Stimulated activated naive B cell treated with anti-CD40 and anti-IgM and Interleukin-4, amounts not matched to agents 10 μg/mL and 1 μg/mL and 100 μg/mL, for 72 hours (primary cell): ENCODE data around the gene KRT34.
"Not testable (repeated sequence)": the region's sequence is repeated elsewhere in the genome, so short reads cannot be mapped to it uniquely, and the experiment has no call there.

Experiments
- ATAC-seq, 2 donors: fragments of 150-1000 bp; cut with Tn5 transposase; replicated peaks; 2 replicates each; pipeline ENCODE4 v1.10.0; 2021; ENCODE audit warnings: moderate library complexity in 1 of 2
- DNase-seq: peaks from one replicate; pipeline ENCODE4 v3.0.0; 2021
- H3K27ac Mint-ChIP-seq: one replicate; pipeline ENCODE4 v1.8.0; 2022; ENCODE audit warnings: mild to moderate bottlenecking, mixed read lengths
- H3K27me3 Mint-ChIP-seq, 2 donors: one replicate each; pipeline ENCODE4 v1.8.0; 2022; ENCODE audit warnings: mixed read lengths in 2 of 2
- H3K36me3 Mint-ChIP-seq, 2 donors: one replicate each; pipeline ENCODE4 v1.8.0; 2022; ENCODE audit warnings: mixed read lengths in 2 of 2, mild to moderate bottlenecking in 1 of 2
- H3K4me1 Mint-ChIP-seq, 2 donors: one replicate each; pipeline ENCODE4 v1.8.0; 2022; ENCODE audit warnings: mixed read lengths in 2 of 2, mild to moderate bottlenecking in 1 of 2
- H3K4me3 Mint-ChIP-seq, 2 donors: one replicate each; pipeline ENCODE4 v1.8.0; 2022; ENCODE audit warnings: mild to moderate bottlenecking in 2 of 2, mixed read lengths in 2 of 2, moderate library complexity in 1 of 2
- H3K9me3 Mint-ChIP-seq, 2 donors: one replicate each; pipeline ENCODE4 v1.8.0; 2022; ENCODE audit warnings: mixed read lengths in 2 of 2, mild to moderate bottlenecking in 1 of 2

Gene KRT34

DNA sequence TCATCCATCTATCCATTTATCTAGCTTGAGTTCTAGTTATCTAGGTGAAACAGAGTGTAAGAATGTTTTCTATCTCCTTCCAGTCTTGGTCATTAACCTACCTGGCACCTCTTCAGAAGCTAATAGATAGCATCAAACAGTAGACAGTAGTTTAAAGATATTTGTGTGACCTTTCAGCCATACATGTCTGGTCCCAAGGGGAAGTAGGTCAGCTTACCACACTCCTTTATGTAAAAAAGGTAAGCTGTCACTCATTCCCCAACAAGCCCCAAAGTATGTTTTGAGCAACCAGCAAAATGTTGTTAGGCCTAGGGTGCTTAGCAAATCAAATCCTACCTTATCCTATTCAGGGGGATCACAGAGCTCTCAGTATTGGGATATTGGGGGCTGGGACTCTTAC, 16.0 kb downstream of the KRT34 start:
- ATAC-seq, result peak; percentile 69 to 75
- Mint-ChIP-seq H3K9me3 (no peaks in the 10 kb centered on the region), H3K27ac (no peak overlapping the region), H3K36me3 (no peaks in the 10 kb centered on the region), H3K4me3 (no peak overlapping the region), H3K27me3 (peaks cover 28 to 31% of the 10 kb centered on the region in 2 donors), H3K4me1 (peaks cover 0 to 3% of the 10 kb centered on the region in 2 donors)
- DNase-seq, result no peak

DNA sequence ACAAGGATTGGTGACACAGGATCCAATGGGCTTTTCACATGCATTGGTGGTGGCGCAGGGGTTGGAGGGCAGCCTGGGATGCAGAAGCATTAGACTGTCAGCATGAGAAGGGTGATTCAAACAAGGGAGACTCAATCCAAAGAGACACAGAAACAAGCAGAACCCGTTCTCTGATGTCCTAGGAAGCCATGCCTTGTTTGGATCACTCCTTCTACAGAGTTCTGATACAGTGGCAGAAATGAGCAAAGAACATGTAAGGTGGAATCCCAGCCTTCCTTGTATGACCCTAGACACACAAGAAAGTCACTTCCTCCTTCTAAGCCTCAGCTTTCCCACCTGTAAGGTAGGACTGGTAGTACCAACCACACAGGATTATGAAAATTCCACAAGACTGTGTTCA, 18.2 kb downstream of the KRT34 start:
- no peak overlapping the region for H3K27ac Mint-ChIP-seq
- no peak overlapping the region for H3K4me3 Mint-ChIP-seq
- DNase-seq (no peak), ATAC-seq (no peak)
- H3K36me3 Mint-ChIP-seq, result no peaks in the 10 kb centered on the region
- peaks cover 24 to 26% of the 10 kb centered on the region in 2 donors for H3K27me3 Mint-ChIP-seq
- H3K9me3 Mint-ChIP-seq, result peaks cover 0 to 2% of the 10 kb centered on the region in 2 donors
- peaks cover 0 to 3% of the 10 kb centered on the region in 2 donors for H3K4me1 Mint-ChIP-seq

DNA sequence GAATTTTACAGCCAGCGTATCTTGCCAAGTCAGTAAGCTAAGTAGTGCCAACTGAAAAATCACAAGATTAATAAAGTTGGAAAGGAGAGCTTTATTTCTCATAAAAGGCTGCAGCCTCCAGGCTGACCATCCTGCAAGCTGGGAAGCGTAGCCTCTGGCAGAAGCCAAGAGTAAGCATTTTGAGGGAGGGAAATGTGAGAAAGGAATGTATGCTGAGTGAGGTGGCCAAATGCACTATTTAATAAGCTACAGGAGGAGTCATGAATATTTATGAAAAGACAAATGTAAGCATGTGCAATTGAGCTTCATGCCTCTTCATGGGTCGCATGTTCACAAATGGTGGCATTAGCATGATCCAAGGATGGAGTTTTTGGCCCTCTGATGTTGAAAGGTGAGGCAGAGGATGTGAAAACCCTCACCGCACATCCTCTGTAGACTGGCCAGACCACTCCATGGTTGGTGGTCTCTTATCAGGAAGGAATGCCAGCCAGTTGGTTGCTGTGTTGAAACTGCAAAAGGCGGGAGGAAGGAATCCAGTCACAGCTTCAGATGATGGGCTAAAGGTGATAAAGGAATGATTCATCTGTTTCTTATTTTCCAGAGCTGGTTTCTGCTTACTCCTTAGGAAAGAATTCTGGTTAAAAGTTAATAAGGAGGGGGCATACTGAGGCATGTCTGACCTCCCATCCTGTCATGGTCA, 21.7 kb downstream of the KRT34 start:
- Mint-ChIP-seq H3K27ac (no peak overlapping the region), H3K9me3 (peaks cover 0 to 2% of the 10 kb centered on the region in 2 donors), H3K4me3 (no peak overlapping the region), H3K4me1 (no peaks in the 10 kb centered on the region), H3K27me3 (peaks cover 20 to 49% of the 10 kb centered on the region in 2 donors), H3K36me3 (no peaks in the 10 kb centered on the region)
- ATAC-seq (no peak), DNase-seq (no peak)

DNA sequence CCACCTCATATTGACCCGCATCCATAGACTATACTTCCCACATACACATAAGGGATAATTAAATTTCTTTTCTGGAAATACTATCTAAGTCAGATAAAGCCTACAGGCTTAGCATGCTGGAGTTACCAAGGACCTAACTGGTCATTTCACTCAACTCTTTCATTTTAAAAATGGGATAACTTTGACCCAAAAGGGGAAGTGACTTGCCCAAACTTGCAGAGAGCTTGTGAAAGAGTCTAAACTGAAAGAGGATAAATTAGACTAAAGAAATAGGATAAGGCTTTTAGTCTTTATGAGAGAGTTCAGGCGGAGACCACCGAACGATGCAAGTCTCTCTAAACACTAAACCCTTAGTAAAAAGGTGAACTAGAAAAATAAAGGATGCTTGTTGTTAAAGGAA, 27.6 kb downstream of the KRT34 start:
- no peak overlapping the region for H3K27ac Mint-ChIP-seq

DNA sequence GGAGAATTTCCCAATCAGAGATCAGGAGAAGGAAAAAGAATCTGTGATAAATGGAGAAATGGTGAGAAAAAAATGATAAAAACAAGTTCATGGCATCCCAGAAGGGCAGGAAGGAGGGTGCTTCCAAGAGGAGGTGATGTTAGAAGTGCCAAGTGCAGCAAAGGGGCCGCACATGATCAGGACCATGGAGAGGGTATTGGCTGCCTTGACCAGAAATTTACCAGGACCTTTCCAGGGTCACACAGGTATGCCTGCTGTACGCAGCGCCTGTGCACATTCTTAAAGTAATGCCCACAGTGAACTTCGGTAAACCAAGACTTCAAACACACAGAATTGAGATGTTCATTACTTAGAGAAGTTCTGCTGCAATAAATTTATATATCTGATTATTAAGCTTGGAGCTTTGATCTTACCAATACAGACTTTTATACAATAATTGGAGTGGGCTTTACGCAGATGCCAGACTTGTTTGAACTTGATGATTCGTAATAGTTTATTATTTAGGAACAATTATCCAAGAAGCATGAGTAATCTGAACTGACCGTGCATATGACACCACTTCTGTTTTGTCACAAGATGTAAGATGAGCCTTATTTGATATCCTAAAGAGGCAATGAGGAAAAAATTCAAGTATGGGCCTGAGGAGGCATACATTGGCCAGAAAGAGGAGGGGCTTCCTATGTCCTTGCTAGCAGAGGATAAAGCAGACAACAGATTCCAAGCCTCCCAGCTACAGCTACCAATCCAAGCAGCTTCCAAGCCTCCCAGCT, 29.3 kb downstream of the KRT34 start:
- Mint-ChIP-seq H3K4me1 (no peaks in the 10 kb centered on the region), H3K4me3 (no peak overlapping the region), H3K9me3 (no peaks in the 10 kb centered on the region), H3K36me3 (no peaks in the 10 kb centered on the region), H3K27me3 (peaks cover 19 to 43% of the 10 kb centered on the region in 2 donors), H3K27ac (no peak overlapping the region)
- DNase-seq (no peak), ATAC-seq (no peak)

More for the DNA sequence above, 27.6 kb downstream of the KRT34 start:
- Mint-ChIP-seq H3K36me3 (no peaks in the 10 kb centered on the region), H3K9me3 (no peaks in the 10 kb centered on the region), H3K4me3 (no peak overlapping the region), H3K4me1 (no peaks in the 10 kb centered on the region), H3K27me3 (peaks cover 19 to 47% of the 10 kb centered on the region in 2 donors)
- no peak for ATAC-seq
- no peak for DNase-seq

DNA sequence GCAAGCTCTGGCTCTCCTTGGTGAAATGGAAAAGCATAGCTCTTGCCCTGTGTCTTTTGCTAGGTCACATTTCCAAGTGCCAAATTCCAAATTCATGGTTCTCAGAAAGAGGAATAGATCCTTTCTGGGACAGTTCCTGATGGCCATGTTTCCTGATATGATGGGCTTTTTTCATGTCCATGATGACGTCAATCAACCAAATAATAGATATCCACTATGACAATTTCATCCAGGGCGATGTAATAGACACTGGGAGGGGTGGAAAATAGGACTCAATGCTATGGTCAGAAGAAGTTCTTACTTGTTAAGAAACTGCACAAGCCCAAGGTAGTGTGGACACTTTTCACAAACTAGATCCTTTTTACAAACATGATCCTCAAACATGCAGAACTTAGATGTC, 30.9 kb downstream of the KRT34 start:
- H3K27ac Mint-ChIP-seq, result no peak overlapping the region
- no peaks in the 10 kb centered on the region for H3K36me3 Mint-ChIP-seq
- no peaks in the 10 kb centered on the region for H3K9me3 Mint-ChIP-seq
- H3K4me1 Mint-ChIP-seq, result no peaks in the 10 kb centered on the region
- ATAC-seq (no peak), DNase-seq (no peak)
- H3K4me3 Mint-ChIP-seq, result no peak overlapping the region
- peaks cover 17 to 33% of the 10 kb centered on the region in 2 donors for H3K27me3 Mint-ChIP-seq

DNA sequence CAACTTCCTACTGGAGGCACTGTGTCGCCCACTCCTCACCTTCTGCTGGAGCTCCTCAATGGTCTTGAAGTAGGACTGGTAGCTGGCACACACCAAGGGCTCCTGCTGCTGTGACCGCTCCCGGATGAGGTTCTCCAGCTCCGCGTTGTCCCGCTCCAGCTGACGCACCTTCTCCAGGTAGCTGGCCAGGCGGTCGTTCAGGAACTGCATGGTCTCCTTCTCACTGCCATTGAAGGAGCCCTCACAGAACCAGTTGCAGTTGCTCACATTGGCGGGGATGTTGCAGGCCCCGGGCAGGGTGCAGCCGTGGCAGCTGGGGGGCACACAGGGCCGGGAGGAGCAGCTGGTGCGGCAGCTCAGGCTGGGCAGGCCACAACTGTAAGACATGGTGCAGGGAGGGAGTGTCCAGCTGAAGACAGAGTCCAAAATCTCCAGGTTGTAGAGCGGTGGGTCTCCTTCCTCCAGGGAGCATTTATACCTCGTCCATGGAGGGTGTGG, 31.7 kb downstream of the KRT34 start, which contains the start of gene KRT33A:
KRT33A (minus strand) TSS at position 448 of the 498 bp plus-strand sequence; CDS start at position 387, 61 bp downstream.
- not testable (repeated sequence) for H3K36me3 Mint-ChIP-seq, H3K4me3 Mint-ChIP-seq, H3K9me3 Mint-ChIP-seq, ATAC-seq, DNase-seq, H3K4me1 Mint-ChIP-seq, H3K27ac Mint-ChIP-seq
- H3K27me3 Mint-ChIP-seq, result peaks cover 17 to 32% of the 10 kb centered on the region in 2 donors

DNA sequence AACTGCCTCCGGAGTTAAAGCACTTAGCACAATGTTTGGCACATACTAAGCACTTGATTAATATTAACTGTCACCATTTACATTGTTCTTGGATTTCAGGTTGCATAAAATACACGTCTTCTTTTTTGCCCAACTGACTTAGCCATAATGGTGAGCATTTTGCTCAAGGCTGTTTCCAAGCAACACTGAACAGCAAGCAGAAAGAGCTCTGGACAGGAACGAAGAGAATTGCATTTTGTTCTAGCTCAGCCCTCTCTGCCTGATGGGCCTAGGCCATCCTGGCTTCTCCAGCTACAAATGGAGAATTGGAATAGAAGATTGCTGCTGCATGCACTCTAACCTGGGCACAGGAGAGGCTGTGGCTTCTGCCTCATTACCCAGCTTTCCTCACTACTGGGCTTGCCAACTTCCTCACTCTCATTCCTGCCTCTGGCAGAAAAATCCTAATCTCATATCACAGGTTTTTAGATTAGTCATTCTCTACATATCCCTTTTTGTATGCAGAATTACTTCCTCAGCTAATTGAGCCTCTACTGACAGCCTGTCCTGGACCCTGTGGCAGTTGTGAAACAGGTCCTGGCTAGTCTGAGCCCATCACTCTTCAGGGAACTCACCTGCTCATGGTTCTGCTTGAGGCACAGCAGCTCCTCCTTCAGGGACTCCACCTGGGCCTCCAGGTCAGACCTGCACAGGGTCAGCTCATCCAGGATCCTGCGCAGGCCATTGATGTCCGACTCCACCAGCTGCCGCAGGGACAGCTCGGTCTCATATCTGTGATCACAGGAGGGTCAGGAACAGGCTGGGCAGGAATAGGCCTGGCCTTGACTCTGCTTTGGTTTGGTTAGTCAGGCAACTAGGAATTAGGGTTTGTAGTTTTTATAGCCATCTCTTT, 34.0 kb downstream of the KRT34 start:
- Mint-ChIP-seq H3K4me3 (no peak overlapping the region), H3K9me3 (peaks cover 2 to 3% of the 10 kb centered on the region in 2 donors), H3K36me3 (peaks cover 2 to 3% of the 10 kb centered on the region in 2 donors), H3K4me1 (no peaks in the 10 kb centered on the region), H3K27me3 (peaks cover 17 to 36% of the 10 kb centered on the region in 2 donors), H3K27ac (no peak overlapping the region)
- DNase-seq, result no peak
- no peak for ATAC-seq

DNA sequence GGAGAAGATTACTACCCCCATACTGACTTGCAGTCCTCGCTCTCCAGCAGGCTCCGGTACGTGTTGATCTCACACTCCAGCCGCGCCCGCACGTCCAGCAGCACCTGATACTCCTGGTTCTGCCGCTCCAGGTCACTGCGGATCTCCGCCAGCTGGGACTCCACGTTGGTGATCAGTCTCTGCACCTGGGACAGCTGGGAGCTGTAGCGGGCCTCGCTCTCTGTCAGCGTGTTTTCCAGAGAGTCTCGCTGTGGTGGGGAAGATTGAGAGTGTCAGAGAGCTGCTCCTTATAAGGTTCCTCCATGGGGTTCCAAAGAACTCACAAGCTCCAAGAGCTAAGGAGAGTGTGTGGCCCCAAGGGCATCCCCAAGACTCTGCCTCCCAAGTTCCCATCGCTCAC, 35.7 kb downstream of the KRT34 start:
- H3K27me3 Mint-ChIP-seq, result peaks cover 7 to 26% of the 10 kb centered on the region in 2 donors
- not testable (repeated sequence) for H3K4me3 Mint-ChIP-seq, ATAC-seq

DNA sequence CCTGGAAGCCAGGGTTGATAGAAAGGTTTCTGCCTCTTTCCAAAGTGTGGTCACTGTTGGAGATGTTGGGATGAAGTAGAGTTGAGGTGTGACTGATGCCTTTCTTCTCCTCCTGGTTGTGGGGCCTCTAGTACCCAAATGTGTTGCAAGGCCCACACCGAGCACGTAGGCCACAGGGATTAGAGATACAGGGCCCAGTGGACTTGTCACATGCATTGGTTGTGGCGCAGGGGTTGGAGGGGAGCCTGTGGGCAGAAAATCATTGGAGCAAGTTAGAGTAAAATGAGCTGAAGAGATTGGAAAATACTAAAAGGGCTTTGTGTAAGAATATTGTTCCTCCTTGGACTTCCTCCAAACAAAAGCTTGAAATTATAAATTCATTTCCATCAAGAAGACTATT, 36.1 kb downstream of the KRT34 start:
- DNase-seq, result no peak
- peaks cover 3 to 5% of the 10 kb centered on the region in 2 donors for H3K36me3 Mint-ChIP-seq
- no peak overlapping the region for H3K27ac Mint-ChIP-seq
- H3K4me1 Mint-ChIP-seq, result peaks cover 0 to under 1% of the 10 kb centered on the region in 2 donors
- H3K9me3 Mint-ChIP-seq, result peaks cover 10% of the 10 kb centered on the region in 2 donors
- H3K4me3 Mint-ChIP-seq, result no peak overlapping the region
- ATAC-seq, result no peak
- peaks cover 7 to 22% of the 10 kb centered on the region in 2 donors for H3K27me3 Mint-ChIP-seq

More for the DNA sequence above, 35.7 kb downstream of the KRT34 start:
- H3K4me1 Mint-ChIP-seq, DNase-seq, H3K36me3 Mint-ChIP-seq, H3K27ac Mint-ChIP-seq: not testable (repeated sequence)
- peaks cover 10% of the 10 kb centered on the region in 2 donors for H3K9me3 Mint-ChIP-seq

DNA sequence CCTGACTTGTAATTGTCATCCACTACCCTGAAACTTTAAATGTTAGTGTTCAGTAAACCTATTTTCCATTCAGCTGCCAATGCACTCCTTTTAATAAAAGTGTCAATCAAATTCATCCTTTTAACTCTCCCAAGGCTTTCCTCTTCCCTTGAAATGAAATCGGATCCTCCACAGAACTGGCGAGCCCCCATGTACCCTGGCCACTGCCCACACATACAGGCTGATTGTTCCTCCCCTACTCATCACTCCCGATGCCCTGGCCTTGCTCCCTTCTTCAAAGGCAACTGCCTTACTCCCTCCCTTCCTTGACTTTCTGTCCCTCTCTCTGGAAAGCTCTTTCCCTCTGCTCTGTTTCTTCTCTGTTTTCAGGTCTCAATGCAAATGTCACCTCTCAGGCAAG, 39.1 kb downstream of the KRT34 start:
- Mint-ChIP-seq H3K36me3 (peaks cover 3 to 5% of the 10 kb centered on the region in 2 donors), H3K4me1 (peaks cover 14 to 15% of the 10 kb centered on the region in 2 donors), H3K4me3 (no peak overlapping the region), H3K27me3 (peaks cover 7 to 18% of the 10 kb centered on the region in 2 donors), H3K27ac (no peak overlapping the region), H3K9me3 (peaks cover 10% of the 10 kb centered on the region in 2 donors)
- ATAC-seq (no peak), DNase-seq (no peak)

DNA sequence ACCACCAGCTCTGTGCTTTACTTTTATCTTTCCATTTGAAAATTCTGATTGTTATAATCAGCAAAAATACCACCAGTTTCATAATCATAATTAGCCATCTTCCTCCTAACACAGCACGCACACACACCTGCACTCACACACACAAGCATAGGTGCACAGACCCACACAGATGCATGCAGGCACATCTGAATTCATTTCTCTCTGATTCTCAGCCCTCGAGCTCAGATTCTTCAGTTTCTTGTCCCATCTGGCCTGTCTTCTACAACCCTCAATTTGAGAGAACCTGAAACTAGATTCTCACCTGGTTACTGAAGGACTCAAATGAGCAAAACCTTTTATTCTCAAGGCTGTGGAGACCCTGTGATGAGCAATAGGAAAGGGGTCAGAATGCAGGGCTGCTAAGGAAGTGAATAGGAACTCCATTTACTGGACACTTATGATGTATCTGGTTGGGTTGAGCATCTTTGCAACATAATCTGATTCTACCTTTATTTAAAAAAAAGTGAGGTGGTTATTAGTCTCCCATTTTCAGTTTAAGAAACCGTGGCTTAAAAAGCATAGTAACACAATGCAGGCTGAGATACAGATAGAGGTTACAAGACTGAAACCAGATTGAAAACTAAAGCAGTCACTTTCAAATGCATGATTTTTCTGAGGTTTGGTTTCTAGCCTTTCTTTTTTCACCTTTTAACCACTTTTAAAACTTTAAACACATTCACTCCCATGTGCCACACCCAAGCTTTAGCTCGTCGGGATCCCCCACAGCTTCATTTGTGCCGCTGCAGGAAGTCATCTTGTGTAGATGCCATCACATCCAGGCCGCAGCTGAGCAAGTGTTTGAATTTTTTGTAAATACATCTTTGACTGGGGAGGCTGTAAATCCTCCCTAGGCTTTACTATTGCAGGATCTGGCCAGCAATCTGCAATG, 40.9 kb downstream of the KRT34 start:
- no peak for DNase-seq
- Mint-ChIP-seq H3K27ac (no peak overlapping the region), H3K9me3 (peaks cover 10% of the 10 kb centered on the region in 2 donors), H3K4me1 (peaks cover 14 to 15% of the 10 kb centered on the region in 2 donors), H3K36me3 (peaks cover 3 to 5% of the 10 kb centered on the region in 2 donors), H3K27me3 (peaks cover 4 to 12% of the 10 kb centered on the region in 2 donors), H3K4me3 (no peak overlapping the region)
- no peak for ATAC-seq

DNA sequence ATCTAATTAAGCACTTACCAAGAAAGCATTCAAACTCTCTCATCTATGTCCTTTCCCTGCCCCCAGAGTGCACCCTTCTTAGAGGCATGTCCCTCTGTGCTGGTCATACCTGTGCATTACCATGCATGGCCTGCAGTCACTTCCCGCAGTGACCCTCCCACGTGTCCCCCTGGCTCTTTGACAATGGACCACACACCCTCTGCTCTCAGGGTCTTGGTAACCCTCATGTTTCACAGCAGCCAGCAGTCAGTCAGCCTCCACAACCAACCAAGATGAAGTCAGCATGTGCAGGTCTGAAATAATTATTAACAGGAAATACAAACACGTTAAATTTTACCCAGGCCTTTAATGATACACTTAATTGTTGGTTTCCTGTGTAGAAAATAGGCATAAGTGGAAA, 41.6 kb downstream of the KRT34 start:
- Mint-ChIP-seq H3K9me3 (peaks cover 10% of the 10 kb centered on the region in 2 donors), H3K27me3 (peaks cover 8 to 16% of the 10 kb centered on the region in 2 donors), H3K36me3 (peaks cover 3 to 5% of the 10 kb centered on the region in 2 donors), H3K4me1 (peaks cover 14 to 15% of the 10 kb centered on the region in 2 donors), H3K27ac (no peak overlapping the region), H3K4me3 (no peak overlapping the region)
- DNase-seq, result no peak
- ATAC-seq, result no peak
